Measurements from ENCODE around the gene RTP3. TPM values are rescaled to one million over a fixed set of nuclear protein-coding genes. Genes with fewer than 3 reads are reported as not detected.

Gene RTP3
- total and polyA plus RNA-seq, 2 experiments from 2014 or later: not detected

DNA sequence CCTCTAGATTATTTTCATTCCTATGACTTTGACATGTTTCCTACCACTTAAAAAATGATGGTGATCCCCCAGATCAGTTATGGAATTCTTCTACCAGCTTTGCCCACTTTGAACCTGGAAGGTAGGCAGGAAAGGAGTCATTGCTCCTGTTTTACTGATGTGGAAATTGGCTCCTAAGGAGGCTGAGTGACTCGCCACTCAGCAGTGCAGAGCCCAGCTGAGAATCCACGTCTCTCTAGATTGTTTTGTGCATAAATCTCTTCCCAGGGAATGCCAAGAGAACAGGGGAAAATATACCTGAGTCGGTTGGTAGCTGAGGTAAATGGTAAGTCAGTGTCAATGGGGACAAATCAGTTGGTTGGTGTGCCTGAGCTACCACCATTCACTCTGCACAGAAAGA, 37.7 kb upstream of the RTP3 start:
- H3K9me3 ChIP-seq (ENCODE audit: low read depth): no peaks in the 10 kb centered on the region
- H3K79me2 ChIP-seq (ENCODE audit: insufficient read depth): no peaks in the 10 kb centered on the region
- WGBS, 2 experiments (ENCODE audit: low coverage in 1 of 2, low lambda C conversion rate in 2 of 2, missing lambda C conversion rate in 2 of 2): 35 to 39% methylated on average over 3 of the region's 3 CpGs
- H3K9ac ChIP-seq: no peak overlapping the region
- no peak overlapping the region for H3K4me3 ChIP-seq
- in situ Hi-C loops (cut with MboI): no loop called here
- H3K27me3 ChIP-seq (replicated peaks; ENCODE audit: insufficient read depth): peaks cover 71% of the 10 kb centered on the region
- H2AFZ ChIP-seq: no peak overlapping the region
- no peaks in the 10 kb centered on the region for H3K4me1 ChIP-seq (ENCODE audit: insufficient read depth)
- H3K36me3 ChIP-seq (ENCODE audit: low read depth): no peaks in the 10 kb centered on the region
- H3K4me2 ChIP-seq (ENCODE audit: unreplicated experiment): no peak overlapping the region
- H3K9me2 ChIP-seq (ENCODE audit: insufficient read depth): no peaks in the 10 kb centered on the region
- DNase-seq: no peak
- no peaks in the 10 kb centered on the region for H3F3A ChIP-seq (ENCODE audit: insufficient read depth)
- TF ChIP-seq EZH2 (IDR thresholded peaks at IDR 0.05; ENCODE audit: insufficient read depth, poor library complexity, severe bottlenecking) (no peak), EZH2phosphoT487 (IDR thresholded peaks at IDR 0.05; ENCODE audit: insufficient read depth, low read depth) (no peak)
- H4K20me1 ChIP-seq (ENCODE audit: insufficient read depth): no peaks in the 10 kb centered on the region
- no peak overlapping the region for H3K27ac ChIP-seq

GRCh38 chr3:46462111-46462510, 35.7 kb upstream of the RTP3 start:
- 60 to 64% methylated on average over 3 of the region's 3 CpGs for WGBS, 2 experiments (ENCODE audit: low coverage in 1 of 2, low lambda C conversion rate in 2 of 2, missing lambda C conversion rate in 2 of 2)
- in situ Hi-C loops (cut with MboI): no loop called here
- DNase-seq: peak; percentile 29

GRCh38 chr3:46462511-46462910, 35.3 kb upstream of the RTP3 start:
- no peaks in the 10 kb centered on the region for H3F3A ChIP-seq (ENCODE audit: insufficient read depth)
- H4K20me1 ChIP-seq (ENCODE audit: insufficient read depth): no peaks in the 10 kb centered on the region
- H3K4me1 ChIP-seq (ENCODE audit: insufficient read depth): no peaks in the 10 kb centered on the region
- no peak overlapping the region for H3K9ac ChIP-seq
- peaks cover 74% of the 10 kb centered on the region for H3K27me3 ChIP-seq (replicated peaks; ENCODE audit: insufficient read depth)
- H3K4me3 ChIP-seq: no peak overlapping the region
- TF ChIP-seq EZH2 (IDR thresholded peaks at IDR 0.05; ENCODE audit: insufficient read depth, poor library complexity, severe bottlenecking) (no peak), EZH2phosphoT487 (IDR thresholded peaks at IDR 0.05; ENCODE audit: insufficient read depth, low read depth) (no peak)
- 48 to 52% methylated on average over 3 of the region's 3 CpGs for WGBS, 2 experiments (ENCODE audit: low coverage in 1 of 2, low lambda C conversion rate in 2 of 2, missing lambda C conversion rate in 2 of 2)
- in situ Hi-C loops (cut with MboI): no loop called here
- no peak overlapping the region for H2AFZ ChIP-seq
- H3K9me3 ChIP-seq (ENCODE audit: low read depth): no peaks in the 10 kb centered on the region
- DNase-seq: no peak
- H3K4me2 ChIP-seq (ENCODE audit: unreplicated experiment): no peak overlapping the region
- H3K27ac ChIP-seq: no peak overlapping the region
- H3K79me2 ChIP-seq (ENCODE audit: insufficient read depth): no peaks in the 10 kb centered on the region
- H3K36me3 ChIP-seq (ENCODE audit: low read depth): no peaks in the 10 kb centered on the region
- no peaks in the 10 kb centered on the region for H3K9me2 ChIP-seq (ENCODE audit: insufficient read depth)

More at GRCh38 chr3:46462111-46462510, 35.7 kb upstream of the RTP3 start:
- H3K36me3 ChIP-seq (ENCODE audit: low read depth): no peaks in the 10 kb centered on the region
- H3K9me3 ChIP-seq (ENCODE audit: low read depth): no peaks in the 10 kb centered on the region
- no peak overlapping the region for H3K27ac ChIP-seq
- H3K4me1 ChIP-seq (ENCODE audit: insufficient read depth): no peaks in the 10 kb centered on the region
- H3F3A ChIP-seq (ENCODE audit: insufficient read depth): no peaks in the 10 kb centered on the region
- H3K4me2 ChIP-seq (ENCODE audit: unreplicated experiment): no peak overlapping the region
- no peak overlapping the region for H3K4me3 ChIP-seq
- no peak overlapping the region for H3K9ac ChIP-seq
- H2AFZ ChIP-seq: no peak overlapping the region
- TF ChIP-seq EZH2phosphoT487 (IDR thresholded peaks at IDR 0.05; ENCODE audit: insufficient read depth, low read depth): no peak
- no peak for TF ChIP-seq EZH2 (IDR thresholded peaks at IDR 0.05; ENCODE audit: insufficient read depth, poor library complexity, severe bottlenecking)
- peaks cover 75% of the 10 kb centered on the region for H3K27me3 ChIP-seq (replicated peaks; ENCODE audit: insufficient read depth)
- H3K79me2 ChIP-seq (ENCODE audit: insufficient read depth): no peaks in the 10 kb centered on the region
- no peaks in the 10 kb centered on the region for H4K20me1 ChIP-seq (ENCODE audit: insufficient read depth)
- no peaks in the 10 kb centered on the region for H3K9me2 ChIP-seq (ENCODE audit: insufficient read depth)

- H3K36me3 ChIP-seq (ENCODE audit: low read depth): no peaks in the 10 kb centered on the region
- TF ChIP-seq EZH2 (IDR thresholded peaks at IDR 0.05; ENCODE audit: insufficient read depth, poor library complexity, severe bottlenecking): no peak
- TF ChIP-seq EZH2phosphoT487 (IDR thresholded peaks at IDR 0.05; ENCODE audit: insufficient read depth, low read depth): no peak
- no peak overlapping the region for H3K27ac ChIP-seq
Observed at GRCh38 chr3:46463120-46463867, 34.5 kb upstream of the RTP3 start.

More at GRCh38 chr3:46463120-46463867, 34.5 kb upstream of the RTP3 start:
- WGBS, 2 experiments (ENCODE audit: low coverage in 1 of 2, low lambda C conversion rate in 2 of 2, missing lambda C conversion rate in 2 of 2): 50 to 55% methylated on average over 6 of the region's 6 CpGs
- Histone ChIP-seq H3K79me2 (ENCODE audit: insufficient read depth) (no peaks in the 10 kb centered on the region), H3F3A (ENCODE audit: insufficient read depth) (no peaks in the 10 kb centered on the region), H3K4me2 (ENCODE audit: unreplicated experiment) (no peak overlapping the region), H3K9me2 (ENCODE audit: insufficient read depth) (no peaks in the 10 kb centered on the region), H4K20me1 (ENCODE audit: insufficient read depth) (no peaks in the 10 kb centered on the region), H3K4me3 (no peak overlapping the region), H2AFZ (no peak overlapping the region), H3K27me3 (replicated peaks; ENCODE audit: insufficient read depth) (peaks cover 72% of the 10 kb centered on the region), H3K9me3 (ENCODE audit: low read depth) (no peaks in the 10 kb centered on the region), H3K4me1 (ENCODE audit: insufficient read depth) (no peaks in the 10 kb centered on the region), H3K9ac (no peak overlapping the region)
- in situ Hi-C loops (cut with MboI): no loop called here
- no peak for DNase-seq

Data from GM23248 (cell line).